HG02973 (cell line): ENCODE results near the gene PLVAP.
A peak's percentile ranks its signal among the peaks of the same experiment; 100 is the strongest.

Experiments
- ATAC-seq: cut with Tn5 transposase; IDR thresholded peaks from one replicate; pipeline ENCODE4 v1.9.1; 2021; ENCODE audit warnings: moderate library complexity; ENCODE audit not compliant: unreplicated experiment

Gene PLVAP

GRCh38 chr19:17336872-17337674 lies 40.1 kb downstream of the PLVAP start, which contains the start of gene GTPBP3:
GTPBP3 (plus strand) TSS chr19:17337553; CDS start chr19:17337612, 59 bp downstream.
- ATAC-seq, result peak; percentile 62

DNA sequence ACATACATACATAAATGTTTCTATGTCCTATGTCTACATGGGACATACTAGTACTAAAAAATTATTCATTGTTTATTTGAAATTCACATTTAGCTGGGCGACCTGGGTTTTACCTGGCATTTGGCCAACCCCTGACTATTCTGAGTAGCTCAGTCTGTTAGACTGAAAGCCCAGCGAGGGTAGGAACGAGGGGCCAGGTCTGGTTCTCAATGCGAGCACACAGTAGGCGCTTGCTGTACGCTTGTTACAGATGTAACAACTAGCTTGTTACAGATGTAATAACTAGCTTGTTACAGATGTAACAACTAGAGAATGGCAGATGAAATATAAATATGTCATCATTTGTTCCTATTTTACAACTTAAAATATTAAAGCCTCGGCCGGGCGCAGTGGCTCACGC lies 41.6 kb downstream of the PLVAP start:
- no peak for ATAC-seq

- ATAC-seq, result peak; percentile 39
Observed at GRCh38 chr19:17334414-17335409, 42.4 kb downstream of the PLVAP start, which contains the start of gene ANO8. ANO8 (minus strand) TSS chr19:17334855; CDS start chr19:17334670, 185 bp downstream.

- no peak for ATAC-seq
Observed at GRCh38 chr19:17333611-17334413, 43.3 kb downstream of the PLVAP start.

GRCh38 chr19:17332677-17333581 lies 44.2 kb downstream of the PLVAP start:
- ATAC-seq, result no peak

DNA sequence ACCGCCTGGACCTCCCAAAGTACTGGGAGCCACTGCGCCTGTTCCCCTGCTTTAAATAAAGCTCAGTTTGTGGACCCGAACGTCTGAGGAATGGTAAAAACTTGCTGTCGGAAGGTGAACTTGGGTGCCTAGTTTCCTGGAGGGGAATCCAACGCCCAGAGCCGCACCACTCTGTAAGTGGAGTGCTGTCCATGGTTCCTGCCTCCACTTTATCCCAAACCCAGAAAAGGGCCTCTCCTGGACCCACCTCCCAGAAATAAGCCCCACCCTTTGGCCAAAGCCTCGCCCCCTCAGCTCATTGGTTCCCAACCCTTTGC lies 44.8 kb downstream of the PLVAP start:
- no peak for ATAC-seq

DNA sequence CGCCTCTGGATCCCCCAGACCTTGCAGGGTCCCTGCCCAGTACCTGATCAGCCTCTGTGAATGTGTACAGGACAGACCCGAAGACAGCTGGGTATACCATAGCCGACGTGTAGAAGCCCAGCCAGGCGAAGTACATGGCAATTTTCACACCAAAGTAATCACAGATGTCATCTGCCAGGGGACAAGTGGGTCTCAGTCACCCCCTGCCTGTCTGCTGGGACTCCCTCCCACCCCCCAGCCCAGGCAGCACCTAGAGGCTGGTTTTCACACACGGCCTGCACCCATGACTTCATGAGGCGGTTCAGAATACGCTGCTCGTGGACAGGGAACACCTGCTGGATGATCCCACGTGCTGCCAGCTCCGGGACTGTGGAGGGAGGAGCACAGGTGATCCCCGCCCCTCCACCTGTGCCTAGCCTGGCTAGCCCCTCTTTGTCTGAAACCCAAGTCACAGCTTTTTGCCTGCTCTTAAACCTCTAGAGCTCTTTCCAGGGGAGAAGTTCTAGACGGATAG lies 46.0 kb downstream of the PLVAP start:
- ATAC-seq, result no peak

- ATAC-seq, result no peak
Observed at GRCh38 chr19:17330262-17331044, 46.7 kb downstream of the PLVAP start.

GRCh38 chr19:17329366-17330261 lies 47.5 kb downstream of the PLVAP start:
- no peak for ATAC-seq

DNA sequence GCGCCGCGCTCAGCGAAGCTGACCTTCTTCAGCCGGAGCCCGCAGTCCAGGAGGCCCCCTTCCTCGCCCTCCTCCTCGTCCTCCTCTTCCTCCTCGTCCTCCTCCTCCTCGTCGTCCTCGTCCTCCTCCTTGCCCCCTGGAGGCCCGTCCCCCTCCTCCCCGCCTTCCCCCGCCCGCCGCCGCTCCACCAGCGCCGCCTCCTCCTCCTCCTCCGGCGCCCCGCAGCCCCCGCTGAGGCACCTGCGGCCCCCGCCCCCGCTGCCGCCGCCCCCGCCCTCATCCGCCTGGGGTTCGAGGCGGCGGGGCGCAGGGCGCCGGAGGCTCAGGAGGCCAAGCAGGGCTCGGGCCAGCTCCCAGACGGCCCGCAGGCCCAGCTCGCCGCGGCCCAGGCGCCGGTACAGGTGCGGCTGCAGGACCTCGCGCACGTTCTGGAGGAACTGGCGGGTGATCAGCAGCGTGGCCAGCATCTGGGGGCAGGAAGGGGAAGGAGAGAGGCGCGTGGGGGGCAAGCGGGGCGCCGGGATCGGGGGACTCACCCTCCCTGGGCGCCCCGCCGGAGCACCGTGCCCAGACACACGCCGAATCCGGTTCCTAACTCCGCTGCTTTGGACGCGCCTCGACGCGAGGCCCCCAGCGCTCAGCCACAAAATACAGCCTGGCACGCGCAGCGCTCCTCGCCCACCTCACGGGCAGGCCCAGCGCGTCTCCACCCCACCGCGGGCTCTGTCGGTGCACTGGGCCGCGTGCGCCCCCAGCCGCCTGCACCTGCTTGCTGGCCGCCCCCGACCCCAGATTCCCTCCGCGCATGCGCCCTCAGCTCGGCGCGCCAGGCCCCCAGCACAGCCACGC lies 48.4 kb downstream of the PLVAP start:
- ATAC-seq, result no peak

GRCh38 chr19:17327654-17328516 lies 49.3 kb downstream of the PLVAP start:
- no peak for ATAC-seq

GRCh38 chr19:17327068-17327653 lies 50.0 kb downstream of the PLVAP start:
- no peak for ATAC-seq

- no peak for ATAC-seq
Observed at GRCh38 chr19:17326595-17326966, 50.6 kb downstream of the PLVAP start.

DNA sequence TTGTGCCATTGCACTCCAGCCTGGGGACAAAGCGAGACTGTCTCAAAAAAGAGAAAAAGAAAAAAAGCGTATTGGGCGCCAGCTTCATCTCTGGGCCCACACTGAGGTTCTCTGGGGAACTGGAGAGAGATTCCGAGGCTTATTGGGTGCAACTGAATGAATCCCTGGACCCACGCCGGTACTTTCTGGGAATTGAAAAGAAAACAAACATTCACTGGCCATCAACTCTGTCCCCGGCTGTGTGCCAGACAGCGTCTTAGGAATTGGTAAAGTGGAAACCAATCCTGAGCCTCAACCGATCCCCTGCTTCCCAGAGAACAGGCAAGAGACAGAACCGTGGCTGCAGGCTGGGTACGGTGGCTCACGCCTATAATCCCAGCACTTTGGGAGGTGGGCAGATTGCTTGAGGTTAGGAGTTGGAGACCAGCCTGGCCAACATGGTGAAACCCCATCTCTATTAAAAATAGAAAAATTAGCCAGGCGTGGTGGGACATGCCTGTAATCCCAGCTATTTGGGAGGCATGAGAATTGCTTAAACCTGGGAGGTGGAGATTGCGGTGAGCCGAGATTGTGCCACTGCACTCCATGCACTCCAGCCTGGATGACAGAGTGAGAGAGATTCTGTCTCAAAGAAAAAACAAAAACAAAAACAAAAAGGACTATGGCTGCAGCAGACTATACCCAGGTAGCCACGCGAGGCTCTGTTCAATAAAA lies 51.1 kb downstream of the PLVAP start:
- no peak for ATAC-seq

- no peak for ATAC-seq
Observed at GRCh38 chr19:17325133-17325532, 52.0 kb downstream of the PLVAP start.
